GM19328 (cell line): ENCODE data around the gene ENDOG.

ENCODE experiments used
- ATAC-seq: cut with Tn5 transposase; IDR thresholded peaks from one replicate; pipeline ENCODE4 v1.9.1; 2021; ENCODE audit warnings: mild to moderate bottlenecking, moderate library complexity; ENCODE audit not compliant: unreplicated experiment

Gene ENDOG

DNA sequence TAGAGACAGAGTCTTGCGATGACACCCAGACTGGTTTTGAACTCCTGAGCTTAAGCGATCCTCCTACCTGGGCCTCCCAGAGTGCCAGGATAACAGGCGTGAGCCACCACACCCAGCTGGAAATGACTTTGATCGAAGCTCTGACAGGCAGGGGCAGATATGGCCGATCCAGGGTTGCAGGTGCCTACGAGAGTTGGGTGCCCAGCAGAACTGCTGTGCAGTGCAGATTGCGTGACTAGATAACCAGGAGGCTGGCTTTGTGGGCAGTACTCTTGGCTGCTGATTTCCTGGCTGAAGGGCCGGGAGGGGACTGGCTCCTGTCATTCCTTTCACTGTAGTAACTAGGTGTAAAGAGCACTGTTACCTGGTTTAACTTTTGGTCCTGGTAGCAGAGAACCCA lies 19.4 kb upstream of the ENDOG start:
- ATAC-seq = no peak

DNA sequence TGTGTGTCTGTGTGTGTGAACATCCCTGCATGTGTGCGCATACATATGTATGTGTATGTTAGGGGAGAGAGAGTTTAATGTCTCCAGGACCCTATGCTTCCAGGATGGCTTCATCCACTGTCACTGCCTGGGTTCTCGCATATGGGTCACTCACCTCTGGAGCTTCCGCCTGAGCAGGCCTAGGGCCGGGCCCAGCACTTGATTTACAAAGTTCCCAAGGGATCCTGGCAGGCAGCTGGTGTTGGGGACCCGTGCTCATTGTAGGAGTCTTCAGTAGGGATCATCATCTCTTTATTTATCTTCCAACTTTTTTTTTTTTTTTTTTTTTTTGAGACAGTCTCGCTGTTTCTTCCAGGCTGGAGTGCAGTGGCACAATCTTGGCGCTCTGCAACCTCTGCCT lies 18.2 kb upstream of the ENDOG start:
- no peak for ATAC-seq

DNA sequence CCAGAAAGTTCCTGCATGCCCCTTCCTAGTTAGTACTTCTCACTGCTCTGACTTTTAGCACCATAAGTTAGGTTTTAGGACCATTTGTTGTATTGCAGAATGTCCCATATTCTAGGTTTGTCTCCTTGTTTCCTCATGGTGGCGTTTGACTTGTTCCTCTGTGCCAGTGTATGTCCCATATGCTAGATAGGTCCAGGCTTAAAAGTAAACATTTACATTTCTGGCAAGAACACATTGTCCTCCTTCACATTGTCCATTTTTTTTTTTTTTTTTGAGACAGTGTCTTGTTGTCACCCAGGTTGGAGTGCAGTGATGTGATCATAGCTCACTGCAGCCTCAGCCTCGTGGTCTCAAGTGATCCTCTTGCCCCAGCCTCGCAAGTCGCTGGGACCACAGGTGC lies 15.8 kb upstream of the ENDOG start:
- no peak for ATAC-seq

DNA sequence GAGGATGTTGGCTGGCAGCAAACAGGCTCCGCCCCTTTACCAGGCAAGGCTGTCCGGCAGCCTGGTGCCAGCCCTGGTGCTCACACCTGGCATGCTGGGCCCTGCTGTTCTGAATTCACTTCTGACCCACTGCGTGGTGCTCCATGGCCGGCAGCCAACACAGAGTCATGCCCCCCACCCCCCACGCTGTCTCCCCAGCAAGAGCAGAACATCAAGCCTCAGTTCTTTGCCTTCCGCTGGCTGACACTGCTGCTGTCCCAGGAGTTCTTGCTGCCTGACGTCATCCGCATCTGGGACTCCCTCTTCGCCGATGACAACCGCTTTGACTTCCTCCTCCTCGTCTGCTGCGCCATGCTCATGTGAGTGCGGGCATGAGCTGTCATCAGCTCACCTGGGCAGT lies 12.6 kb upstream of the ENDOG start:
- ATAC-seq = no peak

- ATAC-seq = no peak
Observed at GRCh38 chr9:128807827-128808226, 10.5 kb upstream of the ENDOG start.

GRCh38 chr9:128808543-128808942 lies 9.8 kb upstream of the ENDOG start:
- no peak for ATAC-seq

- no peak for ATAC-seq
Observed at GRCh38 chr9:128809036-128809599, 9.2 kb upstream of the ENDOG start.

- no peak for ATAC-seq
Observed at GRCh38 chr9:128809831-128810230, 8.5 kb upstream of the ENDOG start.

- no peak for ATAC-seq
Observed at GRCh38 chr9:128810873-128811272, 7.4 kb upstream of the ENDOG start.

GRCh38 chr9:128818839-128819715 lies 777 bp downstream of the ENDOG start:
- peak; percentile 16 for ATAC-seq

- ATAC-seq = no peak
Observed at GRCh38 chr9:128819716-128820664, 1.7 kb downstream of the ENDOG start.

GRCh38 chr9:128820665-128821583 lies 2.6 kb downstream of the ENDOG start:
- no peak for ATAC-seq

- no peak for ATAC-seq
Observed at GRCh38 chr9:128821584-128822406, 3.5 kb downstream of the ENDOG start.

DNA sequence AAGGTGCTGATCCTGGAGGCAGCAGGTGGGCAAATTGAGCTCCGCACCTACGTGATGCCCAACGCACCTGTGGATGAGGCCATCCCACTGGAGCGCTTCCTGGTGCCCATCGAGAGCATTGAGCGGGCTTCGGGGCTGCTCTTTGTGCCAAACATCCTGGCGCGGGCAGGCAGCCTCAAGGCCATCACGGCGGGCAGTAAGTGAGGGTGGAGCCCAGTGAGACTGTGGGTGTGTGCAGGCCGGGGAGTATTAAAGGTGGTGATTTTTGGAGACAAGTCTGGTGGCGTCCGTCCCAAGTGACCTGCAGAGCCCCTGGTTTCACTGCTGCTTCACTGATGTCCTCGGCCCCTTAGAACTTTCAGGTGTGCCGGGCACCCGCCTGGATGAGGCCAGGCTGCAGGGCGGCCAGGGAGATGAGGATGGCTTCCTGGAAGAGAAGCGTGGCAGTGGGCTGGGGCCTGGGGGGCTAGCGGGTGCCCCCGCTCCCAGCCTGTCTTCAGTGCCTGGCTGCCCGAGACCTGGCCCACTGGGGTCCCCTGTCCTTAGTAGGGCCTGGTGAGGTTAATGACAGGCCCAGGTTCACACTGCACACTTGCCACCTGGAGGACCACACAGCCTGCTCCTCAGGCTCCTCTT lies 4.2 kb downstream of the ENDOG start:
- ATAC-seq = no peak

GRCh38 chr9:128823362-128823902 lies 5.1 kb downstream of the ENDOG start:
- ATAC-seq = no peak

- ATAC-seq = no peak
Observed at GRCh38 chr9:128823903-128824406, 5.7 kb downstream of the ENDOG start.

- no peak for ATAC-seq
Observed at GRCh38 chr9:128824911-128825310, 6.6 kb downstream of the ENDOG start.

DNA sequence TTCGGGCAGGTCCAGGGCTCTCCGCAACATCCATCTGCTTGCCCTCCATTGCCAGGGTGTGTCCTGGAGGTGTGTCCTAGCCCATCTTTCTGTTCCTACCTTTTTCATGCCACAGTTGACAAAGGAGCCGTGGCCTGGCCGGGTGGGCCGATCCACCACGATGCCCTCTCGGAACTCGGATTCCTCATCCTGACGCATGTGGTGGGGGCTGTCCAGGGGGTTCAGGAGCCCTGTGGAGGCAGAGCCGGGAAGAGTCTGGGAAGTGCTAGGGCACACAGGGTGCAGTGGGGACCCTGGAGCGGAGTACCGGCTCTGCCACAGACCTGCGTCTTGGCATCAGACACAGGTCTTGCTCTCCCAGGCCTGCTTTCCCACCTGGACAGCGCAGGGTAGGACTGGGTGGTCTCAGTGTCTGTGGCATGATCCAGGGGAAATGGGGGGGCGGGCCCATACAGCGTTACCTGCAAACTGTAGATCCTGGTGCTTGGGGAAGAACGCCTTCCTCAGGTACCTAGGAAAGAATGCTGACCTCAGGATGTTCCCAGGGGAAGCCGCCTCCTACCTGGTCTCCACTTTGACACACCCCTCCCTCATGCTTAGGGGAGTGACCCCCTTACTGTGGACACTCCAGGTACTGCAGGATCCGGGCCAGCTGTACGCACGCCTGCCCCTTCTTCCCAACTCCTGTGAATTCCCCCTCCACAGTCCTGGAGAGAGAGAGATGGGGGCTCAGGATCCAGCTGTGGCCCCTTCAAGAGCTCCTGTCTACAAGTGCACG lies 7.8 kb downstream of the ENDOG start:
- no peak for ATAC-seq
